Stimulated activated naive CD8-positive, alpha-beta T cell treated with anti-CD3 and anti-CD28 coated beads, Interleukin-15, amount 100 ng/mL, for 72 hours (primary cell): Measurements from ENCODE around the gene MSL3B.
A peak's percentile ranks its signal among the peaks of the same experiment; 100 is the strongest.

Experiments used
- ATAC-seq: fragments of 150-1000 bp; cut with Tn5 transposase; 2 replicates; pipeline ENCODE4 v1.10.0; 2021; ENCODE audit warnings: mild to moderate bottlenecking, moderate library complexity
- DNase-seq, 2 donors: peaks; one replicate each; pipeline ENCODE4 v3.0.0; 2021 to 2022
- H3K27ac Mint-ChIP-seq, 2 donors: one replicate each; pipeline ENCODE4 v1.8.0; 2022; ENCODE audit warnings: mild to moderate bottlenecking in 2 of 2, mixed read lengths in 2 of 2, moderate library complexity in 2 of 2
- H3K27me3 Mint-ChIP-seq: one replicate; pipeline ENCODE4 v1.8.0; 2022; ENCODE audit warnings: mixed read lengths
- H3K4me1 Mint-ChIP-seq: one replicate; pipeline ENCODE4 v1.8.0; 2022; ENCODE audit warnings: mild to moderate bottlenecking, mixed read lengths
- H3K4me3 Mint-ChIP-seq, 2 donors: one replicate each; pipeline ENCODE4 v1.8.0; 2022; ENCODE audit warnings: mild to moderate bottlenecking in 2 of 2, mixed read lengths in 2 of 2, moderate library complexity in 1 of 2
- H3K9me3 Mint-ChIP-seq, 2 donors: one replicate each; pipeline ENCODE4 v1.8.0; 2022; ENCODE audit warnings: mixed read lengths in 2 of 2

MSL3B gene

DNA sequence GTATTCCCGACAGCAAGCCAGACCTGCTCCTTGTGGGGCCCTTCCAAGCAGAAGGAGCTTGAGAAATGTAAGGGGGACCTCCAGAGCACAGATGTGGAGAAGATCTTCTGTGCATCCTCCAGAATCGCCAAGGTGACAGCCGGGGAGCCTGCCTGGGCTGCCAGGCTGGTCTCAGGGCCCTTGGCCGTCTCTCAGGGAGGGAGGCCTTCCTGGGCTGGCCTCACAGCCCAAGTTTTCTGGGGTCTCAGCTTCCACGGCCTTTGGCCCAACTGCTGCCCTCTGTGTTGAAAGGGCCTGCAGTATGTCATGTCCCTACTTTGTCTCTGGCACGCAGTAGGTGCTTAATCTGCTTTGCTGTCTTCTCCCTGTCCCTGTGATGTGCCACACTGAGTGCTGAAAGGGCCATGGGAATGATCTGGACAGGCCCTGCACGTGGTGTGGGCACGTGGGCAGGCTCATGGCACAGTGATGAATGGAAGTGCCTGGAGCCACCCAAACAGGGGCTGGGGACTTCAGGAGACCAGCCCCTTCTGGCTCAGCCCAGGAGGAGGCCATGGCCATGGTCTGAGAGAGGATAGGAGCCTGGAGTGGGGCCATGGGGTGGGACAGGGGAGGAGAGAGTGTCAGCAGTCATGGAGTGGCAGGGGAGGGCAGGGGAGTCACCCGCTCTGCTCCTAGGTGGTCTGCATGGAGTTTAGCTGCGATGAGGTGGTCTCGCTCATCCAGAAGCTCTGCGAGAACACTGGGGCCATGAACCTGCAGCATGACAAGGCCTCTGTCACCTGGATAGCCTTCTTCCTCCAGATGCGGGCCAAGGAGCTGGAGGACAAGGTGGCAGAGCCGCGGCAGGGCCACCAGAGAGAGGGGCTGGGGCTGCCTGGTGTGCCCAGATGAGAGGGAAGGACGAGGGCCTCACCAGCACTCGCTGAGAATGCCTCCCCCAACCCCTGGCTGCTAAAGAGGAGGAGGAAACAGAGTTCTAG lies 49.3 kb downstream of the MSL3B start:
- Mint-ChIP-seq H3K27ac (no peak overlapping the region), H3K4me1 (peaks cover 6% of the 10 kb centered on the region), H3K27me3 (peaks cover 23% of the 10 kb centered on the region), H3K9me3 (no peaks in the 10 kb centered on the region), H3K4me3 (no peak overlapping the region)
- DNase-seq = no peak
- no peak for ATAC-seq

- peak overlapping the region in 1 of 2 donors; percentile 91 for H3K27ac Mint-ChIP-seq
- H3K4me3 Mint-ChIP-seq = no peak overlapping the region
- H3K9me3 Mint-ChIP-seq = no peaks in the 10 kb centered on the region
- ATAC-seq (no peak), DNase-seq (no peak)
- H3K27me3 Mint-ChIP-seq = peaks cover 23% of the 10 kb centered on the region
- peaks cover 6% of the 10 kb centered on the region for H3K4me1 Mint-ChIP-seq
Measured at GRCh38 chr2:233817995-233818638, 50.1 kb downstream of the MSL3B start.

GRCh38 chr2:233817361-233817911 lies 50.8 kb downstream of the MSL3B start:
- no peak for DNase-seq
- ATAC-seq = no peak
- Mint-ChIP-seq H3K9me3 (no peaks in the 10 kb centered on the region), H3K4me3 (no peak overlapping the region), H3K27me3 (peaks cover 23% of the 10 kb centered on the region), H3K27ac (no peak overlapping the region), H3K4me1 (peaks cover 6% of the 10 kb centered on the region)

- no peaks in the 10 kb centered on the region for H3K9me3 Mint-ChIP-seq
- peaks cover 27% of the 10 kb centered on the region for H3K27me3 Mint-ChIP-seq
- H3K4me1 Mint-ChIP-seq = peaks cover 6% of the 10 kb centered on the region
- no peak overlapping the region for H3K4me3 Mint-ChIP-seq
- no peak overlapping the region for H3K27ac Mint-ChIP-seq
- no peak for ATAC-seq
- DNase-seq = no peak
Measured at GRCh38 chr2:233816771-233817170, 51.4 kb downstream of the MSL3B start.

DNA sequence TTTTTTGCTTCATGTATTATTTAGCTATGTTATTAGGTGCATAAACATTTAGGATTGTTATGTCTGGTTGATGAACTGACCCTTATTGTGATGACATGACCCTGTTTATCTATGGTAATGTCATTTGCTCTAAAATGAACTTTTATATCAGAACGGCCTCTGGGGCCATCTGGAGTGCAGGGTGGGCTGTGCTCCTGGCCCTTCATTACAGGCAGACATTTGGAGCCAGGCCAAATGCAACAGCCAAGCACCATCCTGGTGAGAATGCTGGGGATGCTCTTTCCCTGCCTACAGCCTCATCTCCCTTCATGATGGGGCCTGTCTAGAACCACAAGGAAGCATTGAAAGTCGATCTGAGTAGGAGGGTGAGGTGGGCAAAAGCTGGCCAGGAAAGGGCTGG lies 51.9 kb downstream of the MSL3B start:
- no peaks in the 10 kb centered on the region for H3K9me3 Mint-ChIP-seq
- peak overlapping the region in 1 of 2 donors; percentile 28 for H3K27ac Mint-ChIP-seq
- no peak overlapping the region for H3K4me3 Mint-ChIP-seq
- DNase-seq = no peak
- H3K4me1 Mint-ChIP-seq = peaks cover 6% of the 10 kb centered on the region
- ATAC-seq = no peak
- peaks cover 29% of the 10 kb centered on the region for H3K27me3 Mint-ChIP-seq

DNA sequence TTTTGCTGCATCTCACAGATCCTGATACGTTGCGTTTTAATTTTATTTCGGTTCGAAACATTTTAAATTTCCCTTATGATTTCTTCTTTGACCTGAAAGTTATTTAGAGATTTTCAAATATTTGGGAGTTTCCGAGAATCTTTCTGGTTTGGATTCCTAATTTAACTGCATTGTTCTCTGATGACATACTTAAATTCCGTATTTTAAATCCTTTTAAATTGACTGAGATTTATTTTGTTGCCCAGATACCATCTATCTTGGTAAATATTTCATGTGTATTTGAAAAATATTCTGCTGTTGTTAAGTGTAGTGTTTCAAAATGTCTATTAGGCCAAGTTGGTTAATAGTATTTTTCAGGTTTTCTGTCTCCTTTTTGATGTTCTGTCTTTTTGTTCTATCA lies 52.3 kb downstream of the MSL3B start:
- Mint-ChIP-seq H3K4me3 (no peak overlapping the region), H3K4me1 (peaks cover 6% of the 10 kb centered on the region), H3K27ac (no peak overlapping the region), H3K27me3 (peaks cover 29% of the 10 kb centered on the region), H3K9me3 (no peaks in the 10 kb centered on the region)
- no peak for ATAC-seq
- DNase-seq = no peak
